Activated T-cell treated with anti-CD3 and anti-CD28 coated beads, Interleukin-2, amount 50 U/mL, for 24 hours (primary cell): ENCODE data around the gene UBE2O.
A peak's percentile ranks its signal among the peaks of the same experiment; 100 is the strongest.
"Not testable (repeated sequence)": the region's sequence is repeated elsewhere in the genome, so short reads cannot be mapped to it uniquely, and the experiment has no call there.

Experiments used
- DNase-seq: peaks from one replicate; pipeline ENCODE4 v3.0.0-alpha.2; 2020
- H3K27ac Mint-ChIP-seq: 2 replicates; pipeline ENCODE4 v1.8.0; 2020; ENCODE audit warnings: mild to moderate bottlenecking, mixed read lengths
- H3K27me3 Mint-ChIP-seq: 2 replicates; pipeline ENCODE4 v1.8.0; 2020; ENCODE audit warnings: mixed read lengths
- H3K36me3 Mint-ChIP-seq: 2 replicates; pipeline ENCODE4 v1.8.0; 2020; ENCODE audit warnings: low read depth, mixed read lengths
- H3K4me1 Mint-ChIP-seq: 2 replicates; pipeline ENCODE4 v1.8.0; 2020; ENCODE audit warnings: low read depth, mixed read lengths
- H3K4me3 Mint-ChIP-seq: 2 replicates; pipeline ENCODE4 v1.8.0; 2020; ENCODE audit warnings: mild to moderate bottlenecking, moderate library complexity, mixed read lengths
- H3K9me3 Mint-ChIP-seq: 2 replicates; pipeline ENCODE4 v1.8.0; 2020; ENCODE audit warnings: mixed read lengths

The UBE2O gene

DNA sequence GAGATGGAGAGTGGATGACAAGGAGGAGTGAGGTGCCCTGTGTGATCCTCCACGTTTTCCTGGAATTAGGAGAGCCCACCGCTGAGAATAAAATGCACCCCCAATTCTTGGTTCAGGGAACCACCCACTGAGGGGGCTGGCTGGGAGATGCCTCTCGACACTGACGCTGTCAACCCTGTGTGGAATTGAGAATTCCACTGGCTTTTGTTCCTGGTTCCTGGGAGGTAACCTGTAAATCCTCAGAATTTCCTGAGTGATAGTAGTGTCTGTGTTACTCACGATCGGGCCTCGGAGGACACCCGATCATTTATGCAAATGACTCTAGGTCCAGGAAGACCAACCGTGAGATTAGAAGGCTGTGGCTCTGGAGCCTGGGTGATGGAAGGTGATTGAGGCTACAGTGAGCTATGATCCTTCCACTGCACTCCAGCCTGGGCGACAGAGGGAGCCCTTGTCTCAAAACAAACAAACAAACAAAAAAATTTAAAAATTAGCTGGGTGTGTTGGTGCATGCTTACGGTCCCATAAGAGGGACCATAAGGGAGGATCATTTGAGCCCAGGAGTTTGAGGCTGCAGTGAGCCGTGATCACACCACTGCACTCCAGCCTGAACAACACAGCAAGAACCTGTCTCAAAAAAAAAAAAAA is 87.6 kb downstream of the UBE2O start:
- Mint-ChIP-seq H3K4me3 (no peak overlapping the region), H3K27me3 (no peaks in the 10 kb centered on the region), H3K4me1 (peaks cover 2% of the 10 kb centered on the region), H3K9me3 (no peaks in the 10 kb centered on the region), H3K36me3 (no peaks in the 10 kb centered on the region), H3K27ac (no peak overlapping the region)
- no peak for DNase-seq

GRCh38 chr17:76363107-76363842 is 89.7 kb downstream of the UBE2O start:
- Mint-ChIP-seq H3K36me3 (no peaks in the 10 kb centered on the region), H3K9me3 (no peaks in the 10 kb centered on the region), H3K4me3 (no peak overlapping the region), H3K4me1 (peaks cover 2% of the 10 kb centered on the region), H3K27me3 (no peaks in the 10 kb centered on the region), H3K27ac (no peak overlapping the region)
- DNase-seq = no peak

GRCh38 chr17:76360461-76360860 is 92.5 kb downstream of the UBE2O start:
- no peaks in the 10 kb centered on the region for H3K36me3 Mint-ChIP-seq
- no peaks in the 10 kb centered on the region for H3K9me3 Mint-ChIP-seq
- no peaks in the 10 kb centered on the region for H3K4me1 Mint-ChIP-seq
- DNase-seq = no peak
- no peak overlapping the region for H3K27ac Mint-ChIP-seq
- no peaks in the 10 kb centered on the region for H3K27me3 Mint-ChIP-seq
- H3K4me3 Mint-ChIP-seq = no peak overlapping the region

- H3K4me3 Mint-ChIP-seq, H3K36me3 Mint-ChIP-seq, DNase-seq, H3K27ac Mint-ChIP-seq, H3K9me3 Mint-ChIP-seq, H3K4me1 Mint-ChIP-seq, H3K27me3 Mint-ChIP-seq: not testable (repeated sequence)
These were observed 93.2 kb downstream of the UBE2O start for GRCh38 chr17:76359776-76360175.

GRCh38 chr17:76359375-76359774 is 93.6 kb downstream of the UBE2O start:
- Mint-ChIP-seq H3K4me3 (no peak overlapping the region), H3K36me3 (no peaks in the 10 kb centered on the region), H3K4me1 (peaks cover 5% of the 10 kb centered on the region), H3K27ac (no peak overlapping the region), H3K9me3 (no peaks in the 10 kb centered on the region), H3K27me3 (no peaks in the 10 kb centered on the region)
- DNase-seq = no peak

DNA sequence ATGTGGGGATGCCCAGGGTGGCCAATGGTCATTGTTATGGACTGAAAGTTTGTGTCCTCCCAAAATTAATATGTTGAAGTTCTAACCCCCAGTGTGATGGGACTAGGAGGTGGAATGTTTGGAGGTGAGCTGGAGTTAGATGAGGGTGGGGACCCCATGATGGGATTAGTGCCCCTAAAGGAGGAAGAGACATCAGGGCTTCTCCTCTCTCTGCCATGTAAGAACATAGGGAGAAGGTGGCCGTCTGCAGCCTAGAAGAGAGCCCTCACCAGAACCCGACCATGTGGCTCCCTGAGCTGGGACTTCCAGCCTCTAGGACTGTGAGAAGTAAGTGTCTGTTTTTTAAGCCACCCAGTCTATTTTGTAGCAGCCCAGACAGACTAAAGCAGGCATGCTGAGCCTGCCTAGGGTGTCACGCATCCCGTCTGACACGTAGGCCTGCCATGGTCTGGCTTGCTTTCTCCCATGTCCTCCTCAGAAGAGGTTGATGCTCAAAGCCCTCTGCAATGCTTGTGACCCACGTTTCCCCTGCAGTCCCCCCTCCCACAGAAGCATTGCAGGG is 95.3 kb downstream of the UBE2O start:
- peaks cover 6% of the 10 kb centered on the region for H3K36me3 Mint-ChIP-seq
- no peak for DNase-seq
- H3K4me1 Mint-ChIP-seq = peaks cover 14% of the 10 kb centered on the region
- no peaks in the 10 kb centered on the region for H3K27me3 Mint-ChIP-seq
- H3K4me3 Mint-ChIP-seq = no peak overlapping the region
- H3K27ac Mint-ChIP-seq = no peak overlapping the region
- H3K9me3 Mint-ChIP-seq = no peaks in the 10 kb centered on the region

GRCh38 chr17:76356803-76357456 is 96.0 kb downstream of the UBE2O start:
- Mint-ChIP-seq H3K4me3 (no peak overlapping the region), H3K27me3 (no peaks in the 10 kb centered on the region), H3K9me3 (no peaks in the 10 kb centered on the region), H3K4me1 (peaks cover 18% of the 10 kb centered on the region), H3K27ac (no peak overlapping the region), H3K36me3 (peaks cover 7% of the 10 kb centered on the region)
- no peak for DNase-seq

DNA sequence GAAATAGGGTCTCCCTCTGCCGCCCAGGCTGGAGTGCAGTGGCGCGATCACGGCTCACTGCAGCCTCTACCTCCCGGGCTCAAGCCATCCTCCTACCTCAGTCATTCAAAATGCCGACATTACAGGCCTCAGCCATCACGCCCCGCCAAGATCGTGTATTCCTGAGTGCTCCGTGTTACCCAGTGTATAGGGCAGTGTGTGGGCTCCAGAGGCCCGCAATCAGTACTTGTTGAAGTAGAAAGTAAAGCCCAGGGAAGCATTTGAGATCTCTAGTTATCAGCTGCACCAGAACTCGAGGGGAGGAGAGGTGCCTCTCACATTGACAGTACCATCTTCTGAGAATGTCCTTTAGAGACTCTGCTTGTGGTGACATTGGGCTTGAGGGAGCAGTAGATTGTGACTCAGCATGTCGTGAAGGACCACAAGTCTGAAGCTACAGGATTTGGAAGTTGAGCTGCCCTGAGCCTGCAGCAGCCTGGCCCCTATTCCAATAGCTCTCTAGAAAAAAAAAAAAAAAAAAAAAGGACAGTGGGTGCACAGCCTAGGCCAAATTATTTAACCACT is 98.1 kb downstream of the UBE2O start:
- Mint-ChIP-seq H3K4me3 (peak overlapping the region; percentile 87), H3K9me3 (no peaks in the 10 kb centered on the region), H3K4me1 (peaks cover 27% of the 10 kb centered on the region), H3K27me3 (no peaks in the 10 kb centered on the region), H3K36me3 (peaks cover 9% of the 10 kb centered on the region), H3K27ac (peak overlapping the region; percentile 26)
- DNase-seq = no peak

DNA sequence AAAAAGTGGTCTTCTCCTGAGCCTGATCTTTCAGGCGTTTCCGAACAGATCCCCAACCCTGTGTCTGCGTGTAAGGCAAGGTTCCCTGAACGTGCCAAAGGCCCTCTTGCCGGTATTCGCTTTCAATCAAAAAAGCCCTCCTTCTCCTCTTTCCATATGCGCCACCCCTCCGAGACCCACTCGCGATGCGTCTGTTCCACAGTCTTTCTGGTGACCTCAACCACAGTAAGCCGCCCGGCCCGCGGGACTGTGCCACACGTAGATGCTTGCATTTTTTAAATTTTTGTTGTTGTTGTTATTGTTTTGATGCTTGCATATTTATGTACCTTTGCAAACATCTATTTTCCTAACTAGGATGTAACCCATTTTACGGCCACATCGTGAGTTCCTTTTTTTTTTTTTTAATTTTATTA is 98.6 kb downstream of the UBE2O start:
- Mint-ChIP-seq H3K27ac (peak overlapping the region; percentile 98), H3K36me3 (peaks cover 9% of the 10 kb centered on the region), H3K27me3 (no peaks in the 10 kb centered on the region), H3K9me3 (no peaks in the 10 kb centered on the region), H3K4me3 (peak overlapping the region; percentile 87), H3K4me1 (peaks cover 27% of the 10 kb centered on the region)
- no peak for DNase-seq

DNA sequence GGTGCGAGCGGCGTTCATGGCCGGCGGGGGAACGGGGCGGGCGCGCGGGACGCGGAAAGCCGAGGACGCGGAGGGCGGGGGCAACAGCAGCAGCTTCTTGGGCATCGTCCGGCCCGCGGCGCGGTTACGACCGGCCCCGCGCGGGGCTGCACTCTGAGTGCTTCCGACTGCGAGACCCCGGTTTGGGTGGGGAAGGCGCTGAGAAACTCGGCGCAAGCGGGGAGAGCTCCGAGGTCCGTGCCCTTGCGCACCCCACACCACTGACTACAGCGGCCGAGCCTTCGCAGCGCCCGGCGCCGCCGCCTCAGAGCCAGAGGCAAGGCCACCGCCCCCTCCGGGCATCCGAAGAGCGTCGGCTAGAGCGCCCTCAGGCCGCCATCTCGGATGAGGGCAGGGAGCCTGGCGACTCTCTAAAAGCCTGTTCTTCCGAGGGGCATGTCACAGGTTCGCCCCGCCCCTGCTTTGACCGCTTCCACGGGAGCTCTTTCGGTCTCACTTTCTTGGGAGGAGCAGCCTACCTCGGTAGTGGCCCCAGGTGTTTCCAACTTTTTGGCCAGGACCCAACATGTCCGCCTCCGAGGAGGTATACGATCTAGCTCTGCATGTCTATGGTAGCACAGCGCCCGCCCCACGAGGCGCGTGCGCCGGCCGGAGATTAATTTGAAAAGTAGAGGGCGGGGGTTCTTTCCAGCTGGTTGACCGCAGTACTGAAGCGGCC is 99.2 kb downstream of the UBE2O start, which contains the start of gene PRPSAP1:
TSS of gene PRPSAP1 (minus strand) at position 318 of the 718 bp plus-strand sequence. CDS start at position 105, 213 bp downstream.
- no peaks in the 10 kb centered on the region for H3K27me3 Mint-ChIP-seq
- peaks cover 27% of the 10 kb centered on the region for H3K4me1 Mint-ChIP-seq
- peak within 1 kb of the TSS; percentile 98 for H3K27ac Mint-ChIP-seq
- H3K36me3 Mint-ChIP-seq = peaks cover 9% of the 10 kb centered on the region
- no peaks in the 10 kb centered on the region for H3K9me3 Mint-ChIP-seq
- DNase-seq = peak; percentile 91
- peak within 1 kb of the TSS; percentile 87 for H3K4me3 Mint-ChIP-seq

GRCh38 chr17:76353004-76353598 is 99.9 kb downstream of the UBE2O start:
- peaks cover 27% of the 10 kb centered on the region for H3K4me1 Mint-ChIP-seq
- H3K36me3 Mint-ChIP-seq = peaks cover 13% of the 10 kb centered on the region
- H3K27me3 Mint-ChIP-seq = no peaks in the 10 kb centered on the region
- no peaks in the 10 kb centered on the region for H3K9me3 Mint-ChIP-seq
- H3K4me3 Mint-ChIP-seq = peak overlapping the region; percentile 87
- H3K27ac Mint-ChIP-seq = peak overlapping the region; percentile 98
- no peak for DNase-seq

DNA sequence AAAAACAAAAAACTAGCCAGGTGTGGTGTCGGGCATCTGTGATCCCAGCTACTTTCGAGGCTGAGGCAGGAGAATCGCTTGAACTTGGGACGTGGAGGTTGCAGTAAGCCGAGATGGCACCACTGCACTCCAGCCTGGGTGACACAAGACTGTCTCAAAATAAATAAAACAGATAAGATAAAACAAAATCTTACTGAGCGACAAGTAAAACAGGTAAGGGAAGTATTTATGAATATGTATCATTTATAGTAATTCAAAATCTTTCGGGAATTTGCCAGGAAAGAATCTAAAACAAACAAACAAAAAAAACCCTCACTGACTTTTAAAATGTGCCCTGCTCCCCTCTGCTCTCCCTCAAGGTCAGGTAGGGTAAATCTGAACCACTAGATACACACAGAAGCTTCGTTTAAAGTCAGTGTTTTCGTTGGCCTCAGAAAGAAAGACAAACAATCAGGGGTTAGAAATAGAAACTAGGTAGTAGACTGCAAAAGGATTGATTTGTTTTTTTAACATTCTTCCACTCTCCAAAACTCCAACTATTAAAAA is 101.4 kb downstream of the UBE2O start:
- no peaks in the 10 kb centered on the region for H3K9me3 Mint-ChIP-seq
- no peak overlapping the region for H3K27ac Mint-ChIP-seq
- H3K4me1 Mint-ChIP-seq = peaks cover 27% of the 10 kb centered on the region
- DNase-seq = no peak
- H3K4me3 Mint-ChIP-seq = peak overlapping the region; percentile 87
- H3K27me3 Mint-ChIP-seq = no peaks in the 10 kb centered on the region
- H3K36me3 Mint-ChIP-seq = peaks cover 25% of the 10 kb centered on the region

DNA sequence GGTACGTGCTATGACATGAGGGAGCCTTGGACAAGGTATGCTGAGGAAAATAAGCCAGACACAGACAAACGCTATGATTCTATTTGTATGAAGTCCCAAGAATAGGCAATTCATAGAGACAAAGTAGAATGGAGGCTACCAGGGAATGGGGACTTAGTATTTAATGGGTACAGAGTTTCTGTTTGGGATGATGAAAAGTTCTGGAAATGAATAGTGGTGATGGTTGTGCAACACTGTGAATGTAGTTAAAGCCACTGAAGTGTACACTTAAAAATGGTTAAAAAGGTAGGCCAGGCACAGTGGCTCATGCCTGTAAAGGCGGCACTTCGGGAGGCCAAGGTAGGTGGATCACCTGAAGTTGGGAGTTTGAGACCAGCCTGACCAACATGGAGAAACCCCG is 102.5 kb downstream of the UBE2O start:
- Mint-ChIP-seq H3K27me3 (no peaks in the 10 kb centered on the region), H3K4me3 (no peak overlapping the region), H3K36me3 (peaks cover 35% of the 10 kb centered on the region), H3K4me1 (peaks cover 27% of the 10 kb centered on the region), H3K9me3 (no peaks in the 10 kb centered on the region), H3K27ac (no peak overlapping the region)
- no peak for DNase-seq
